GM21786 (cell line): ENCODE results near the gene SHBG.

Source experiments
- ATAC-seq: cut with Tn5 transposase; IDR thresholded peaks from one replicate; pipeline ENCODE4 v1.9.1; 2021; ENCODE audit not compliant: unreplicated experiment

The SHBG gene

DNA sequence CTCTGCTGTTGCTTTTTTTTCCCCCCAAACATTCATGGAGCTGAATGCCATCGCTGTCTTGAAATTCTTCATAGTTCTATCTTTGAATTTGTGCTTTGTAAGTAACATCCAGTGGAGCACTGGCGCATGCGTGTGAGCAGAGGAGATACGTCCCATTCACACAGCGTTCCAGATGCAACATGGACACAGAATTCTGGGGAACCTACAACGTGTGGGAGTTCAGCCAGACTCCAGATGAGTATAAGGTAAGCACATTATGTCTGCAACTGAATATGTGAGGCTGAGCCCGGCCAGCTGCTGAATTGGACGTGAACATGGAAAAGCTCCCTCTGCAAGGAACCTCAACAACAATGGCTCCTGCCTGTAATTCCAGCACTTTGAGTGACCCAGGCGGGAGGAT, 16.5 kb downstream of the SHBG start:
- no peak for ATAC-seq

DNA sequence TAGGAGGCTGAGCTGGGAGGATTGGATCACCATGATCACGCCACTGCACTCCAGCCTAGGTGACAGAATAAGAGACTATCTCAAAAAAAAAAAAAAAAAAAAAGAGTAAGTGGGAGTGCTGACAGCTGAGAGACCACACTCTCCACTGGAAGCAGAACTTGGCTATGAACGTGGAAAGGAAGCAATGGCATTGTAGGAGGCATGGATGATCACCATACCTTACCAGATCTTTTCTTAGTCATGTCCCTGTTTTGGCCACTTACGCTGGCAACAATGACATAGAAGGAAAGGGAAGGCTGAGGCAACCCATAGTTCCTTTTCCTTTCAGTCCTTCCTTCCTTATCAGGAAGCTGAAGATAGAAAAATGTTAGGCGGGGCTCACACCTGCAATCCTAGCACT, 17.1 kb downstream of the SHBG start:
- ATAC-seq: no peak

DNA sequence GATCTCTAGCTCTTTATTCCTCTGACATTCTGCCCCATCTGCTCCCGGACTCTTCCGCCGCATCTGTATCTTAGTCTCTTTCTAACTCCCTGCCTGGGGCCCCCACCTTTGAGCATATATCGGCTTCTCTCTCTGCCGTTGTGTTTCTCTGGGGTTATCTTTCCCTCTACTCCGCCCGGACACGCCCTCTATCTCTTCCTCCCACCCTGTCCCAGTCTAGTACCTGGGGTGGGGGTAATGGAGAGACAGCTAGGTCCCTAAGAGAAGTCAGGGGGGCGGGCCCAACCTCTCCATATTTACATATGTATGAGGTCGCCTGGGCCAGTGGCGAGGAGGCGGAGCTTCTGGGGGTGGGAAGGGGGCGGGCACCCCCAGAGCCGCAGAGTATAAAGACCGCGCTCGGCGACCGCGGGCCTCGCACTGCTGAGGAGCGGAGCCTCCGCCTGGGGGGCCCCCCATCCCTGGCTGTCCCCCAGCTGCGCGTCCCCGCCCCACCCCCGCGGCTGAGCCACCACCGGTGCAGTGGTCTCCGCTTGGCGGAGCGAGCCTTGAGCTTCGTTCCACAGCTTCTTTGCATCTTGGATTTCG, 20.7 kb downstream of the SHBG start, which contains the start of gene ATP1B2:
Gene ATP1B2, plus strand, starts transcription at position 418 of the 588 bp plus-strand sequence. CDS start 593 bp downstream, outside the sequence.
- no peak for ATAC-seq

DNA sequence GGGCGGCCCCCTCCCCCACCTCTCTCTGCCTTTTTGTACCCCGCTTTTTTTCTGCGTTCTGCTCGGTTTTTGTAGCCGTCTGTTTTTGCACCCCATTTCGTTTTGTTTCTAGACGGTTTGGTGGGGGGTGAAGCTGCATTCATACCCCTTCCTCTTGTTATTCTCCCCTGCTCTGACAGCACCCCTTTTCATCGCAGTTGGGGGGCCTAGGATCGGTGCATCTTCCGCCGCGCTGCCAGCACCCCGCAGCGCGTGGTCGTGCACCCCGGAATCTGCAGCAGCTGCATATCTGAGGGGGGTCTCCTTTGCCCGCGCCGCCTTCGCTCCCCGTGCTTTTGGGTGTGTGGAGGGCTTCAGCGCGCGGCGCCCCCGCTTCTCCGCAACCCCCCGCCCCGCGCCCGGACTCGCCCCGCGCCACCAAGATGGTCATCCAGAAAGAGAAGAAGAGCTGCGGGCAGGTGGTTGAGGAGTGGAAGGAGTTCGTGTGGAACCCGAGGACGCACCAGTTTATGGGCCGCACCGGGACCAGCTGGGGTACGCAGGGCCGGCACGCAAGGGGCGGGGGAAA, 21.2 kb downstream of the SHBG start:
- ATAC-seq: no peak

DNA sequence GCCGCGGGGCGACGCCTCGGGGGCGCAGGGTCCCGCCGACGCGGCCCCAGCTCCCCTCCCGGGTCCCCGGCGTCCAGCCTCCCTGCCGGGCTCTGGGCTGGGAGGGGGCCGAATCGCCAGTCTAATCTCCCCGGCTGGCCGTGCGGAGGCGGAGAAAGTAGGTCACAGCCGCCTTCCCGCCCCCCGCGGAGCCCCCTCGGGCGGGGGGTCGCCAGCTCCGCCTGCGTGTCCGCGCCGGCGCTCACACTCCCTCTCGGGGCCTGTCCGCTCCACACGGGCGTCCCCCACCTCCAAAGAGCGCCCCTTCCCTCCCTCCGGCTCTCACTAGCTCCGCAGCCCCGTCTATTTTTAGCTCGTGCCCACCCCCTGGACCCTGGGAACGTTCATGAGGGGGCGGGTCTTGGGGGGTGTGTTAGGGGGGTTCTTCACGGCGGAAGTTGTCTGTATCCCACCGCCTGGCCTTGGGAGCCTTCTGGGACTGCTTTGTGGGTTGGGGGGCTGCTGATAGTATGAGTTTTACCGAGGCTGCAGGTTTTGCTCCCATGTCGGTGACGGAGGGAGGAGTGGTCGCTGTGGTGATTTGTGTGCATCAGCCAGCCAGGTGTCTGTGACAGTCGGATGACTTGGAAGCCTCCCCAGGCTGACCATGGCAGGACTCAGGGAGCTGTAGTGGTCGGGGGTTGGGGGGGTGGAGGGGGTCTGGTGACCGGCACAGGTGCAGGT, 21.9 kb downstream of the SHBG start:
- ATAC-seq: no peak

DNA sequence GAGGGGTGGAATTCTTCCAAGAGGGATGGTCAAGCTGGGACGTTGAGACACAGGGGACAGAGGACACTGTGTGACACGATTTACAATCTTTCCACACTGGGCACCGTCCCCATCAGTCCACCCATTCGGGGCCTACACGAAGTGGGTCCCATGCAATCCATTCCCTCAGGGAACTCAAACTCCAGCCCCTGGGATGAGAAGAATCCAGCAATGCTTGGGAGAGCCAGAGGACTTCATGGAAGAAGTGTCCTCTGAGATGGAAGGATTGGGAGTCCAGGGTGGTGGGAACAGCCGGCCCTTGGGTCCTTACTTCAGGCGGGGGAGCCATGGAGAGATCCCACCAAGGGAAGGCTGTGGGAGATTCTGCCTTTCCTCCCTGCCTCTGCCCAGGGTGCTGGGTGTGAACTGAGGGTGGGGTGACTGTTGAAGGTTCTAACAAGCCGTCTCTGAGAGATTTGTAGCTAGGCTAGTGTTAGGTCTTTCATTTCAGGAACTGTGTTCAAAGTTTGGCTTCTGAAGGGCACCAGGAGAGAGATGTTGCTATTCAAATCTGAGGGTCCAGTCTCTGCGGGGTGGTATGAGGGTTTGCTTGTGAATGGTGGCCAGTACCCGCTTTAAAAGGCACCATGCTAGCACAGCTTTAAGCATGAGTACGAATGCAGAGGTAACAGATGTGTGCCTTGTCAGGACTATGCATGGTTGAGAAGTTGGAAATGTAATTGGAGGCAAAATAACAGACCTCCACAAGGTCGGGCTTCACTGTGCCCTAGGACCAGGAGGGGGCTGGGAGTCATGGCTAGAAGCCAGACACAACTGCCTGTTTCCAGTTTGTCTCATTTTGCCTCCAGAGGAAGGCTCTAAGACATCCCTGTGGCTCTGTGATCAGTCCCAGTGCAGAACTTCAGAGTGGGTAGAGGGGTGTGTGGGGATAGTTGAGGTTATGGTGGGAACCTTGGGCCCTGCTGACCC, 22.7 kb downstream of the SHBG start:
- ATAC-seq: no peak

DNA sequence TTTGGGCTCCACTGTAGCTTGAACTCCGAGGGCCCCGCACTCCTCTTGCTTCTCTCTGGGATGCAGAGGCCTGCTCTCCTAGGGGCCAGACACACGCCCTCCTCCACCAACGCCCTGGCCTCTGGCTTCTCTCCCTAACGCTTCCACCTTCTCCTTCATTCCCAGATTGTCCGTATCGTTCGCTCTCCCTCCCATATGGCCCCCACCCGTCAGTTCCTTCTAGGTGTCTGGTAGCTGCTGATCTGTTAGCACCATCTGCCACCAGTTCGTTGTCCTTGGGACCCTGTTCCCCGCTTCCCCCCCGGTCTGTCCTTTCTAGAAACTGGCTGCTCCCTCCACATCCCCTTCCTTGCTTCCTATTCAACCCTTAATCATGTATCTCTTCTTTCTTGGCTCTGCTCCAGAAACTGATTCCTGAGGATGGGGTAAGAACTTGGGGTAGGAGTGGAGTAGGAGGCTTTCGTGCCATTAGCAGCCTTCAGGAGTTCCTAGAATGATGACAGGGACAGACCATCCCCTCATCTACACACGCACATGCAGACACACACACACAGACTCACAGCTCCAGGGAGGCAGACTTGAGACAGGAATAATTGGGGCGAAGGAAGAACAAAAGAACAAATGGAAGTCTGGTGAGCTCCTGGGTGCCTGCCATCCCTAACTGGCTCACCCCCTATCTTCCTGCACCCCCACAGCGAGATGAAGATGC, 25.1 kb downstream of the SHBG start:
- no peak for ATAC-seq

DNA sequence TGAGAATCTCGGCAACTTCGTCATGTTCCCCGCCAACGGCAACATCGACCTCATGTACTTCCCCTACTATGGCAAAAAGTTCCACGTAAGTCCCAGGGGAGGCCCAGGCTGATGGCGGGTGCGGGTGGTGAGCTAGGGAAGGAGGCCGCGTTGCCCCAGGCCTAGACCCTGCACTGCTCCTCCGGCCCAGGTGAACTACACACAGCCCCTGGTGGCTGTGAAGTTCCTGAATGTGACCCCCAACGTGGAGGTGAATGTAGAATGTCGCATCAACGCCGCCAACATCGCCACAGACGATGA, 25.6 kb downstream of the SHBG start:
- ATAC-seq: no peak

DNA sequence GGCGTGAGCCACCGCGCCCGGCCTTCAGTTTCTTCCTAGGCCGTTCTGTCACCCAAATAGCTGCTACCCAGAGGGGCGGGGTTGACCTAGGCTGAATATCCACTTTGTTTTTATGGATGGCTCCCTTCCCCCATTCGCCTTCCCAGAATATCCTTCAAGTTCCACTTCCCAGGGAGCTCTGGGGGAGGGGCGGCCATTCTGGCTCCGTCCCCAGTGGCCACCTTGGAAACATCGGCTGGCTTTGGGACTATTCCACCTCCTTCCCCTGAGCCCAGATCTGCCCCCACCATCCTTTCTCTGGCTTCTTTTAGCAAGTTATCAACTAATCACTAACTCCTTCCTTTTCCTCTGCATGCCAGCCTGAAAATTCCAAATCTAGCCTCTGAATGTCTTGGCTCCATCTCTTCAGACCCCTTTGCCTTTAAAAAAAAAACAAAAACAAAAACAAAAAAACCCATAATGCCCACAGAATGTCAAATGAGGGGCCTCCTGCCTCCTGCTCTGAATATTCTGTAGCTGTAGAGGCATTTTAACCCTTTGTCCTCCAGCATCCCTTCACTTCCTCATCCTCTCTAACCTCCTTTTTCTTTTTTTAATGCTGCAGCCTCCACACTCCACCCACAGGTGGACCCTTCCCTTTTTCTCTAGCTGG, 27.1 kb downstream of the SHBG start:
- no peak for ATAC-seq

DNA sequence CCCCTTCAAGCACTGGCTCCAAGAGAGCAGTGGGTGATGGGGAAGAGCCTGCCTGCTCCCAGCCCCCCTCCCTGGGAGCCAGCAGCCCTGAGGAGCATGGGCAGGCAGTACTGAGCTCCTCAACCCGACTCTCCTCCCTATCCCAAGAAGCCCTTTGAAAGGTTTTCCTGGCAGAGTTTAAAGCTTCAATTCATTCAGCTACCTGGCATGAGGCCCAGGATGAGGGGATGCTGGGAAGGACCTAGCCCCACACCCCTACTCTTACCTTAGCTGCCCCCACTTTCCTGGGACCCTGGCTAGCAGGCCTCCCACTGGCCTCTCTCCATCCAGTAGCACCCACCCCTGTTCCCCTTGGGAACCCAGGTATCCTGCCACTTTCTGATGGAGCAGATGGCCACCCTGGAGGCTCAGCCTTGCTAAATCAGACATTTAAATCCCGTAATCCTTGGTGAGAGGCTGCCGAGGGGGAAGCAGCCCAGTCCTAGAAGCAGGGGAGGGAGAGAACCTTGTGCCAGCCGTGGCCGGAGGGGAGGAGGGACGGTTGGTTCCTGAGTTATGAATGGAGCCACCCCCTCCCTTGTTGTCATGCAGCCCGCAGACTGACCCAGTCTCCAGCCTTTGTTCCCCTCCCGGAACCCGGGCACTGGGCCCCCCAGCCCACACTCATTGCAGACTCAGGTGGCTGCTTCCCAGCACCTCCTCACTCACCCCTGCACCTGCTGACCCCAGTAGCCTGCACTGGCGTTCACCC, 37.9 kb downstream of the SHBG start:
- no peak for ATAC-seq

DNA sequence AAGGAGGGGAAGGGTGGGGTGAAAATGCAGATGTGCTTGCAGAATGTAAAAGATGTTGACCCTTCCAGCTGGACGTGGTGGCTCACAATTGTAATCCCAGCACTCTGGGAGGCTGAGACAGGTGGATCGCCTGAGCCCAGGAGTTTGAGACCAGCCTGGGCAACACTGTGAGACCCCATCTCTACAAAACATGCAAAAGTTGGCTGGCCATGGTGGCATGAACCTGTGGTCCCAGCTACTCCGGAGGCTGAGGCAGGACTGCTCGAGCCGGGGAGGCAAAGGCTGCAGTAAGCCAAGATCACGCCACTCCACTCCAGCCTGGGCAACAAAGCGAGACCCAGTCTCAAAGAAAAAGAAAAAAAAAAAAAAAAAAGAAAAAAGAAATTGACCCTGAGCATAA, 38.5 kb downstream of the SHBG start:
- no peak for ATAC-seq

DNA sequence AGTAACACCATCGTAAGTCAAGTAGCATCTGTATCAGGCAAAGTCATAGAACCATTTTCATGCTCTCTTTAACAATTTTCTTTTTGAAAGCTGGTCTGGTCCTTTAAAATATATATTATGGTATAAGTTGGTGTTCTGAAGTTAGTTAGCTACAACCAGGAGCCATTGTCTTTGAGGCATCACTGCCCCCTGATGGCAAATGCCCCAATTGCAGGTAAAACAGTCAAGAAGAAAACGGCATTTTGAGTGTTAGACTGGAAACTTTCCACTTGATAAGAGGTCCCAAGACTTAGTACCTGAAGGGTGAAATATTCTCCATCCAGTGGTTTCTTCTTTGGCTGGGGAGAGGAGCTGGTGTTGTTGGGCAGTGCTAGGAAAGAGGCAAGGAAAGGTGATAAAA, 43.3 kb downstream of the SHBG start:
- no peak for ATAC-seq

DNA sequence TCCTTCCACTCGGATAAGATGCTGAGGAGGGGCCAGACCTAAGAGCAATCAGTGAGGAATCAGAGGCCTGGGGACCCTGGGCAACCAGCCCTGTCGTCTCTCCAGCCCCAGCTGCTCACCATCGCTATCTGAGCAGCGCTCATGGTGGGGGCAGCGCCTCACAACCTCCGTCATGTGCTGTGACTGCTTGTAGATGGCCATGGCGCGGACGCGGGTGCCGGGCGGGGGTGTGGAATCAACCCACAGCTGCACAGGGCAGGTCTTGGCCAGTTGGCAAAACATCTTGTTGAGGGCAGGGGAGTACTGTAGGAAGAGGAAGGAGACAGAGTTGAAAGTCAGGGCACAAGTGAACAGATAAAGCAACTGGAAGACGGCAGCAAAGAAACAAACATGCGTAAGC, 45.0 kb downstream of the SHBG start:
- no peak for ATAC-seq

DNA sequence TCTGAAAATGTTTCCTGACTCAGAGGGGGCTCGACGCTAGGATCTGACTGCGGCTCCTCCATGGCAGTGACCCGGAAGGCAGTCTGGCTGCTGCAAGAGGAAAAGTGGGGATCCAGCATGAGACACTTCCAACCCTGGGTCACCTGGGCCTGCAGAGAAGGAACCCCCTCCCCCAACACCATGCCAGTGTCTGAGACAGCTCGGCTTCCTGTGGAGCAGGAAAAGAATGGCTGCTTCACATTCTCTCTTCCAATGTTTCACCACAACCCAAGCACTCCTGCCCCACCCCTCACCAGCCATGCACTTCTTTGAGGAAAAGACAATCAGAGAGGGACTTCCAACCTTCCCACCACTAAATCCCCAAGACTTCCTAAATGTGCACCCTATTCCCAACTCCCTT, 46.6 kb downstream of the SHBG start:
- ATAC-seq: no peak

DNA sequence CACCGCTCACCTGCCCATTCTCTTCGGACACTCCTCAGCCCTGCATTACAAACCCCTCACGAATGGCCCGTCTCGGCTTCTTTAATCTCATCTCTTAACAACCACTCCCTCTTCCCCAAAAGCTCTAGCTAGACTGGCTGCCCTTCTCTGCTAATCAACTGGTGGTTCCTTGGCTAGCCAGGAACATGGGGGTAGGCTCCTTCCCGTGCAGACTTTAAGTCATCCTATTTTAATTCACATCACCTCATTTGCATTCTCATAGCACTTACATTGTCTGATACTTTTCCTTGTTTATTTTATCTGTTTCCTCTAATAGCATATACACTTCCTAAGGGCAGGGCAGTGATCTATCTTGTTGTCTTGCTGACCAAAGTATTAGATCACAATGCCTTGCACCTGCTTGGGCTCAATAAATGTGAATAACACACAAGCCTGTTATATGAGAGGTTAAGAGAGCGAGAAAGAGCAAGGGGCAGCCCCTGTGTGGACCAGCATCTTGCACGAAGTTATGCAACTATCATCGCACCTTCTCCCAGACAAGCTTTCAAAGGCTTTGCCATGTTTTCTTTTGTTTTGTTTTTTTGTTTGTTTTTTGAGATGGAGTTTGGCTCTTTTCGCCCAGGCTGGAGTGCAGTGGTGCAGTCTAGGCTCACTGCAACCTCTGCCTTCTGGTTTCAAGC, 47.6 kb downstream of the SHBG start:
- no peak for ATAC-seq
